Astrocyte of the spinal cord (primary cell): Measurements from ENCODE around the gene NHERF1.

Experiments used
- DNase-seq: peaks from one replicate; pipeline ENCODE4 v3.0.0; 2011; ENCODE audit warnings: low read depth, low spot score
- H3K4me3 ChIP-seq: 2 replicates; pipeline ENCODE4 v1.5.1; 2011; ENCODE audit warnings: low read depth, mild to moderate bottlenecking, low read length, moderate library complexity
- CTCF ChIP-seq: IDR thresholded peaks from 2 replicates; pipeline ENCODE4 v1.5.1; 2012; ENCODE audit warnings: low read depth, mild to moderate bottlenecking, low read length, inconsistent platforms
- in situ Hi-C: cut with HindIII; loops from 2 replicates; pipeline ENCODE4 v1.10.0; 2017; ENCODE audit warnings: low sequenced_read_pairs

NHERF1 gene

GRCh38 chr17:74748529-74749278 is at the start of gene NHERF1:
NHERF1 (plus strand) TSS chr17:74748628; CDS start chr17:74748847, 219 bp downstream.
- peak; percentile 28 for TF ChIP-seq CTCF
- DNase-seq = peak; percentile 92
- in situ Hi-C loops = no loop called here
- peak within 1 kb of the TSS; percentile 72 for H3K4me3 ChIP-seq

- in situ Hi-C loops = no loop called here
- DNase-seq = no peak
Measured at GRCh38 chr17:74699236-74699635, 49.2 kb upstream of the NHERF1 start.

GRCh38 chr17:74702116-74702871 is 46.1 kb upstream of the NHERF1 start:
- TF ChIP-seq CTCF = no peak
- in situ Hi-C loops = no loop called here
- no peak for DNase-seq
- no peak overlapping the region for H3K4me3 ChIP-seq

More at GRCh38 chr17:74699236-74699635, 49.2 kb upstream of the NHERF1 start:
- H3K4me3 ChIP-seq = no peak overlapping the region
- TF ChIP-seq CTCF = no peak

- in situ Hi-C loops = no loop called here
- no peak overlapping the region for H3K4me3 ChIP-seq
- DNase-seq = no peak
- no peak for TF ChIP-seq CTCF
Measured at GRCh38 chr17:74703311-74703710, 45.1 kb upstream of the NHERF1 start.

- DNase-seq = no peak
- no peak overlapping the region for H3K4me3 ChIP-seq
- in situ Hi-C loops = no loop called here
- no peak for TF ChIP-seq CTCF
Measured at GRCh38 chr17:74704544-74704943, 43.9 kb upstream of the NHERF1 start.

GRCh38 chr17:74711058-74711824 is 37.2 kb upstream of the NHERF1 start:
- no peak for DNase-seq
- no peak overlapping the region for H3K4me3 ChIP-seq
- in situ Hi-C loops = no loop called here
- TF ChIP-seq CTCF = no peak
